Loucy (cell line): ENCODE results near the gene TSPAN13.

Experiments
- H2AFZ ChIP-seq: fragments of 200-600 bp; sonication (generic); 2 replicates; pipeline ENCODE4 v1.6.0; 2016; ENCODE audit warnings: antibody characterized with exemption, mild to moderate bottlenecking, low read length, moderate library complexity
- H3F3A ChIP-seq: fragments of 200-600 bp; 2 replicates; pipeline ENCODE4 v1.6.0; 2016; ENCODE audit warnings: antibody characterized with exemption, low read depth, mild to moderate bottlenecking
- H3K27me3 ChIP-seq: fragments of 200-600 bp; sonication (generic); 2 replicates; pipeline ENCODE4 v1.6.1; 2014; ENCODE audit warnings: low read length, mild to moderate bottlenecking; ENCODE audit not compliant: insufficient read depth, poor library complexity, severe bottlenecking
- H3K36me3 ChIP-seq: fragments of 200-600 bp; sonication (generic); 2 replicates; pipeline ENCODE4 v1.6.1; 2016; ENCODE audit warnings: low read length; ENCODE audit not compliant: insufficient read depth
- H3K4me1 ChIP-seq: fragments of 200-600 bp; sonication (generic); 2 replicates; pipeline ENCODE4 v1.5.1; 2014; ENCODE audit warnings: low read length, mild to moderate bottlenecking; ENCODE audit not compliant: insufficient read depth, poor library complexity, severe bottlenecking
- H3K4me2 ChIP-seq: fragments of 200-600 bp; sonication (generic); 2 replicates; pipeline ENCODE4 v1.6.0; 2014; ENCODE audit warnings: antibody characterized with exemption, low read length, low read depth, mild to moderate bottlenecking; ENCODE audit not compliant: poor library complexity, severe bottlenecking
- H3K4me3 ChIP-seq: fragments of 200-600 bp; sonication (generic); 2 replicates; pipeline ENCODE4 v1.5.1; 2014; ENCODE audit warnings: low read length, mild to moderate bottlenecking, mixed read lengths; ENCODE audit not compliant: poor library complexity, severe bottlenecking
- H3K79me2 ChIP-seq: fragments of 200-600 bp; sonication (generic); 2 replicates; pipeline ENCODE4 v1.6.1; 2014; ENCODE audit warnings: low read length; ENCODE audit not compliant: insufficient read depth
- H3K9ac ChIP-seq: fragments of 200-600 bp; sonication (generic); 2 replicates; pipeline ENCODE4 v1.6.0; 2014; ENCODE audit warnings: mild to moderate bottlenecking, low read depth, low read length, moderate library complexity; ENCODE audit not compliant: poor library complexity, severe bottlenecking
- H3K9me2 ChIP-seq: fragments of 200-600 bp; sonication (generic); replicated peaks from 2 replicates; pipeline ENCODE4 v1.6.1; 2016; ENCODE audit warnings: low read depth, low read length, mixed read lengths
- H3K9me3 ChIP-seq: fragments of 200-600 bp; sonication (generic); 2 replicates; pipeline ENCODE4 v1.6.1; 2014; ENCODE audit warnings: mild to moderate bottlenecking, antibody characterized with exemption, low read length, low read depth; ENCODE audit not compliant: insufficient read depth
- H4K20me1 ChIP-seq: fragments of 200-600 bp; sonication (generic); 2 replicates; pipeline ENCODE4 v1.6.0; 2014; ENCODE audit warnings: antibody characterized with exemption, low read length, mild to moderate bottlenecking; ENCODE audit not compliant: insufficient read depth, poor library complexity, severe bottlenecking
- CTCF ChIP-seq: fragments of 200-600 bp; sonication (generic); conservative IDR thresholded peaks from 2 replicates; pipeline ENCODE4 v1.5.1; 2014; ENCODE audit warnings: mild to moderate bottlenecking, antibody characterized with exemption, low read length
- EZH2phosphoT487 ChIP-seq: fragments of 200-600 bp; IDR thresholded peaks from 2 replicates; pipeline ENCODE4 v1.6.1; 2018; ENCODE audit warnings: antibody characterized with exemption, mild to moderate bottlenecking, moderate library complexity, borderline replicate concordance

The TSPAN13 gene

GRCh38 chr7:16715928-16716327 is 37.6 kb upstream of the TSPAN13 start:
- TF ChIP-seq EZH2phosphoT487 (no peak), CTCF (no peak)
- H3F3A ChIP-seq, result 0 out of 2 replicates have a peak, but pooled peaks cover 4% of the 10 kb centered on the region
- H4K20me1 ChIP-seq, result no peaks in the 10 kb centered on the region
- no peaks in the 10 kb centered on the region for H3K79me2 ChIP-seq
- no peaks in the 10 kb centered on the region for H3K36me3 ChIP-seq
- H3K9ac ChIP-seq, result no peak overlapping the region
- no peak overlapping the region for H2AFZ ChIP-seq
- no peak overlapping the region for H3K4me2 ChIP-seq
- no peaks in the 10 kb centered on the region for H3K9me3 ChIP-seq
- no peaks in the 10 kb centered on the region for H3K9me2 ChIP-seq
- no peaks in the 10 kb centered on the region for H3K27me3 ChIP-seq
- peaks cover 4% of the 10 kb centered on the region for H3K4me1 ChIP-seq
- no peak overlapping the region for H3K4me3 ChIP-seq

- Histone ChIP-seq H3K4me1 (no peaks in the 10 kb centered on the region), H3K4me2 (no peak overlapping the region), H3K36me3 (no peaks in the 10 kb centered on the region), H3K4me3 (no peak overlapping the region), H2AFZ (no peak overlapping the region), H3F3A (no peaks in the 10 kb centered on the region), H3K27me3 (no peaks in the 10 kb centered on the region), H3K9ac (no peak overlapping the region), H3K9me3 (no peaks in the 10 kb centered on the region), H4K20me1 (no peaks in the 10 kb centered on the region), H3K79me2 (no peaks in the 10 kb centered on the region), H3K9me2 (no peaks in the 10 kb centered on the region)
- TF ChIP-seq CTCF, result no peak
- TF ChIP-seq EZH2phosphoT487, result no peak
These were observed 35.4 kb upstream of the TSPAN13 start for GRCh38 chr7:16718111-16718656.

GRCh38 chr7:16719699-16720098 is 33.9 kb upstream of the TSPAN13 start:
- no peak for TF ChIP-seq EZH2phosphoT487
- no peak for TF ChIP-seq CTCF
- H2AFZ ChIP-seq, result no peak overlapping the region
- H3K4me2 ChIP-seq, result no peak overlapping the region
- no peaks in the 10 kb centered on the region for H3F3A ChIP-seq
- no peak overlapping the region for H3K9ac ChIP-seq
- no peaks in the 10 kb centered on the region for H4K20me1 ChIP-seq
- no peaks in the 10 kb centered on the region for H3K9me3 ChIP-seq
- H3K9me2 ChIP-seq, result no peaks in the 10 kb centered on the region
- H3K4me1 ChIP-seq, result no peaks in the 10 kb centered on the region
- H3K79me2 ChIP-seq, result no peaks in the 10 kb centered on the region
- H3K27me3 ChIP-seq, result no peaks in the 10 kb centered on the region
- H3K36me3 ChIP-seq, result no peaks in the 10 kb centered on the region
- H3K4me3 ChIP-seq, result no peak overlapping the region
